Measurements from ENCODE around the gene NET1. TPM values are rescaled to one million over a fixed set of nuclear protein-coding genes. Genes with fewer than 3 reads are reported as not detected.

NET1 gene
- total RNA-seq, 3 donors from 2014 or later (not counting 1 experiment from before 2014, with no cell fraction given): 10.4 to 17.9 (median 13.8) TPM

DNA sequence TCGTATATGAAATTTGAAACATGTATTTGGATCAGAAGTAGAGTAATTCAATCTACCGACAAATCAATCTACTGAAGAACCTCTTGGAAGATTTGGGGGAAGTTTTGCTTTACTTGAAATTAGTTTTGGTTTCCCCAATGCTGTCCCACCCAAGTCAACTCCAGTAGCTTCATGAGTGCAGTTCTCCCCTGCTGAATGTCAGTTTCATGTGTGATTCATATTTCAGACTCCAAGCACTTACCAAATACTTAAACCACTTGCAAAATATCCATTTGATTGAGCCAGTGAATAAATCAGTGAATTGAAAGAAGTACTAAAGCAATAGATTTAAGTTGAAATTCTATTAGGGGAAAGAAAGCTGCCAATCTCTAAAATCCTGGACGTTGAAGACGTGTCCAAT lies 77.7 kb downstream of the NET1 start:
- Histone ChIP-seq H3K4me3 (ENCODE audit: low read length) (no peak overlapping the region), H3K27ac (ENCODE audit: low read length) (no peak overlapping the region), H3K27me3 (ENCODE audit: control insufficient read depth, insufficient read depth, low read length) (no peaks in the 10 kb centered on the region), H3K4me1 (ENCODE audit: control insufficient read depth, insufficient read depth, low read length) (no peaks in the 10 kb centered on the region), H3K9me3 (ENCODE audit: control insufficient read depth, insufficient read depth, low read length) (no peaks in the 10 kb centered on the region), H3K36me3 (ENCODE audit: control insufficient read depth, insufficient read depth, low read length) (no peaks in the 10 kb centered on the region)
- Mint-ChIP-seq H3K4me3 (no peak overlapping the region), H3K4me1 (no peaks in the 10 kb centered on the region), H3K36me3 (no peaks in the 10 kb centered on the region), H3K27ac (no peak overlapping the region), H3K9me3 (no peaks in the 10 kb centered on the region), H3K27me3 (ENCODE audit: low read depth in 2 of 2) (no peaks in the 10 kb centered on the region)
- 90% methylated on average over 3 of the region's 4 CpGs for WGBS (ENCODE audit: insufficient coverage)
- intact Hi-C loops (cut with micrococcal nuclease): no loop called here
- TF ChIP-seq, protein P1, sequence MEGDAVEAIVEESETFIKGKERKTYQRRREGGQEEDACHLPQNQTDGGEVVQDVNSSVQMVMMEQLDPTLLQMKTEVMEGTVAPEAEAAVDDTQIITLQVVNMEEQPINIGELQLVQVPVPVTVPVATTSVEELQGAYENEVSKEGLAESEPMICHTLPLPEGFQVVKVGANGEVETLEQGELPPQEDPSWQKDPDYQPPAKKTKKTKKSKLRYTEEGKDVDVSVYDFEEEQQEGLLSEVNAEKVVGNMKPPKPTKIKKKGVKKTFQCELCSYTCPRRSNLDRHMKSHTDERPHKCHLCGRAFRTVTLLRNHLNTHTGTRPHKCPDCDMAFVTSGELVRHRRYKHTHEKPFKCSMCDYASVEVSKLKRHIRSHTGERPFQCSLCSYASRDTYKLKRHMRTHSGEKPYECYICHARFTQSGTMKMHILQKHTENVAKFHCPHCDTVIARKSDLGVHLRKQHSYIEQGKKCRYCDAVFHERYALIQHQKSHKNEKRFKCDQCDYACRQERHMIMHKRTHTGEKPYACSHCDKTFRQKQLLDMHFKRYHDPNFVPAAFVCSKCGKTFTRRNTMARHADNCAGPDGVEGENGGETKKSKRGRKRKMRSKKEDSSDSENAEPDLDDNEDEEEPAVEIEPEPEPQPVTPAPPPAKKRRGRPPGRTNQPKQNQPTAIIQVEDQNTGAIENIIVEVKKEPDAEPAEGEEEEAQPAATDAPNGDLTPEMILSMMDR (IDR thresholded peaks at IDR 0.05): no peak
- DNase-seq: no peak
- no peak for ATAC-seq

- H3K36me3 Mint-ChIP-seq: no peaks in the 10 kb centered on the region
- WGBS (ENCODE audit: insufficient coverage): 80% methylated on average over 10 of the region's 10 CpGs
- no peak overlapping the region for H3K27ac Mint-ChIP-seq
- no peaks in the 10 kb centered on the region for H3K27me3 ChIP-seq (ENCODE audit: control insufficient read depth, insufficient read depth, low read length)
- ATAC-seq (no peak), DNase-seq (no peak)
- H3K27ac ChIP-seq (ENCODE audit: low read length): no peak overlapping the region
- intact Hi-C loops (cut with micrococcal nuclease): no loop called here
- no peak overlapping the region for H3K4me3 ChIP-seq (ENCODE audit: low read length)
- no peak overlapping the region for H3K4me3 Mint-ChIP-seq
- TF ChIP-seq, protein P1 (IDR thresholded peaks at IDR 0.05): no peak
- no peaks in the 10 kb centered on the region for H3K9me3 ChIP-seq (ENCODE audit: control insufficient read depth, insufficient read depth, low read length)
- H3K9me3 Mint-ChIP-seq: no peaks in the 10 kb centered on the region
- H3K4me1 ChIP-seq (ENCODE audit: control insufficient read depth, insufficient read depth, low read length): no peaks in the 10 kb centered on the region
- H3K4me1 Mint-ChIP-seq: no peaks in the 10 kb centered on the region
- H3K36me3 ChIP-seq (ENCODE audit: control insufficient read depth, insufficient read depth, low read length): no peaks in the 10 kb centered on the region
- H3K27me3 Mint-ChIP-seq (ENCODE audit: low read depth in 2 of 2): no peaks in the 10 kb centered on the region
These were observed 78.5 kb downstream of the NET1 start for GRCh38 chr10:5490698-5491464.

DNA sequence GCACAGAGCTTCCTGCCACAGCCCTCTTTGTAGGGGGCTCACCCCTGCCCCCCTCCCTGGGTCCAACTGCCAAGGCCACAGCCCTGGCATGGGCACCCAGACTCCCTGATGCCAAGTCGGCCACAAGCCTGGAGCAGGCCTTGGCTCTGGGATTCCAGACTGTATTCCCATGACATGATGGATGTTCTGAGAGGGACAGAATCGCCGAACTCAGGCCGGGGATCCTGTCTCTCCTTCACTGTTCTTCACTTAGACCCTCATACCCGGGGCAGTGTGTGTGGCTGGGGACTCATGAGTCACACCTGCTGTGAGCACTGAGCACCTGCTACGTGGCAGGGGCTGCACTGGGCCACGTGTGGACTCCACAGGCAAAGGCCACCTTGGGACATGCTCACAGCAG lies 79.1 kb downstream of the NET1 start:
- no peaks in the 10 kb centered on the region for H3K4me1 Mint-ChIP-seq
- TF ChIP-seq, protein P1 (IDR thresholded peaks at IDR 0.05): no peak
- H3K36me3 Mint-ChIP-seq: no peaks in the 10 kb centered on the region
- Histone ChIP-seq H3K9me3 (ENCODE audit: control insufficient read depth, insufficient read depth, low read length) (no peaks in the 10 kb centered on the region), H3K4me3 (ENCODE audit: low read length) (no peak overlapping the region), H3K4me1 (ENCODE audit: control insufficient read depth, insufficient read depth, low read length) (no peaks in the 10 kb centered on the region), H3K27ac (ENCODE audit: low read length) (no peak overlapping the region), H3K36me3 (ENCODE audit: control insufficient read depth, insufficient read depth, low read length) (no peaks in the 10 kb centered on the region), H3K27me3 (ENCODE audit: control insufficient read depth, insufficient read depth, low read length) (no peaks in the 10 kb centered on the region)
- H3K27me3 Mint-ChIP-seq (ENCODE audit: low read depth in 2 of 2): no peaks in the 10 kb centered on the region
- ATAC-seq (no peak), DNase-seq (no peak)
- H3K9me3 Mint-ChIP-seq: no peaks in the 10 kb centered on the region
- intact Hi-C loops (cut with micrococcal nuclease): no loop called here
- H3K27ac Mint-ChIP-seq: no peak overlapping the region
- 89% methylated on average over 7 of the region's 7 CpGs for WGBS (ENCODE audit: insufficient coverage)
- H3K4me3 Mint-ChIP-seq: no peak overlapping the region

Measured in natural killer cell (primary cell).